Endodermal cell (in vitro differentiated cells): ENCODE data around the gene PCBP3. TPM values are rescaled to one million over a fixed set of nuclear protein-coding genes. Genes with fewer than 3 reads are reported as not detected.
"Not testable (repeated sequence)": the region's sequence is repeated elsewhere in the genome, so short reads cannot be mapped to it uniquely, and the experiment has no call there.

ENCODE experiments used
- DNase-seq: peaks from one replicate; pipeline ENCODE4 v3.0.0-alpha.2; 2017
- H3K27ac ChIP-seq: 2 replicates; pipeline ENCODE4 v1.5.1; 2013; ENCODE audit warnings: mild to moderate bottlenecking, low read depth, low read length, moderate library complexity
- H3K27me3 ChIP-seq: 2 replicates; pipeline ENCODE4 v1.6.1; 2013; ENCODE audit warnings: mild to moderate bottlenecking, low read length, moderate library complexity; ENCODE audit not compliant: insufficient read depth, control insufficient read depth, poor library complexity, severe bottlenecking
- H3K36me3 ChIP-seq: 2 replicates; pipeline ENCODE4 v1.7.0; 2013; ENCODE audit warnings: mild to moderate bottlenecking, low read length, moderate library complexity; ENCODE audit not compliant: control insufficient read depth, insufficient read depth
- H3K4me1 ChIP-seq: one replicate; pipeline ENCODE4 v1.7.0; 2013; ENCODE audit warnings: low read length; ENCODE audit not compliant: control insufficient read depth, insufficient read depth
- H3K4me3 ChIP-seq: 2 replicates; pipeline ENCODE4 v1.5.1; 2013; ENCODE audit warnings: mild to moderate bottlenecking, low read length, moderate library complexity
- H3K9ac ChIP-seq: 2 replicates; pipeline ENCODE4 v1.6.1; 2013; ENCODE audit warnings: mild to moderate bottlenecking, low read length, moderate library complexity; ENCODE audit not compliant: poor library complexity, severe bottlenecking; ENCODE audit errors: extremely low read depth
- H3K9me3 ChIP-seq: 2 replicates; pipeline ENCODE4 v1.6.1; 2013; ENCODE audit warnings: mild to moderate bottlenecking, low read length, moderate library complexity; ENCODE audit not compliant: control insufficient read depth
- H3K27ac Mint-ChIP-seq: 2 replicates; pipeline ENCODE4 v1.8.0; 2020; ENCODE audit warnings: mixed read lengths
- H3K27me3 Mint-ChIP-seq: 2 replicates; pipeline ENCODE4 v1.8.0; 2021; ENCODE audit warnings: mild to moderate bottlenecking, mixed read lengths; ENCODE audit not compliant: insufficient read depth
- H3K36me3 Mint-ChIP-seq: 2 replicates; pipeline ENCODE4 v1.8.0; 2020; ENCODE audit warnings: low read depth, mixed read lengths
- H3K4me1 Mint-ChIP-seq: 2 replicates; pipeline ENCODE4 v1.8.0; 2020; ENCODE audit warnings: mixed read lengths
- H3K4me3 Mint-ChIP-seq: 2 replicates; pipeline ENCODE4 v1.8.0; 2020; ENCODE audit warnings: mild to moderate bottlenecking, moderate library complexity, mixed read lengths
- H3K9me3 Mint-ChIP-seq: 2 replicates; pipeline ENCODE4 v1.8.0; 2020; ENCODE audit warnings: mild to moderate bottlenecking, mixed read lengths
- WGBS, 2 experiments: methylation state at CpG; one replicate each; pipeline versions ENCODE4 v1.1.5 to v1.1.7; 2013; ENCODE audit warnings: missing lambda C conversion rate in 2 of 2, mixed read lengths in 1 of 2; ENCODE audit not compliant: insufficient coverage in 1 of 2, insufficient read length in 1 of 2; 5-methylcytosine and 5-hydroxymethylcytosine counted together
- total RNA-seq, 2 donors: library from RNA; stranded (reverse); fragmentation: NEBNext Ultra II Directional in 1 of 2; extraction: Animal tissue kit (Norgen Biotek cat#: 25700) in 1 of 2; gene quantifications; 2 replicates in 1 of 2; 3 replicates in 1 of 2; pipeline ENCODE4 v1.2.1, GENCODE V29; 2021
- TF ChIP-seq, protein P1 (sequence below): fragments of 200-600 bp; sonication (generic); conservative IDR thresholded peaks from 2 replicates; pipeline ENCODE4 v1.5.0; 2021; ENCODE audit warnings: antibody characterized with exemption, mild to moderate bottlenecking

The PCBP3 gene
- total RNA-seq, 2 donors from 2014 or later, result 2.1 to 10.6 TPM

DNA sequence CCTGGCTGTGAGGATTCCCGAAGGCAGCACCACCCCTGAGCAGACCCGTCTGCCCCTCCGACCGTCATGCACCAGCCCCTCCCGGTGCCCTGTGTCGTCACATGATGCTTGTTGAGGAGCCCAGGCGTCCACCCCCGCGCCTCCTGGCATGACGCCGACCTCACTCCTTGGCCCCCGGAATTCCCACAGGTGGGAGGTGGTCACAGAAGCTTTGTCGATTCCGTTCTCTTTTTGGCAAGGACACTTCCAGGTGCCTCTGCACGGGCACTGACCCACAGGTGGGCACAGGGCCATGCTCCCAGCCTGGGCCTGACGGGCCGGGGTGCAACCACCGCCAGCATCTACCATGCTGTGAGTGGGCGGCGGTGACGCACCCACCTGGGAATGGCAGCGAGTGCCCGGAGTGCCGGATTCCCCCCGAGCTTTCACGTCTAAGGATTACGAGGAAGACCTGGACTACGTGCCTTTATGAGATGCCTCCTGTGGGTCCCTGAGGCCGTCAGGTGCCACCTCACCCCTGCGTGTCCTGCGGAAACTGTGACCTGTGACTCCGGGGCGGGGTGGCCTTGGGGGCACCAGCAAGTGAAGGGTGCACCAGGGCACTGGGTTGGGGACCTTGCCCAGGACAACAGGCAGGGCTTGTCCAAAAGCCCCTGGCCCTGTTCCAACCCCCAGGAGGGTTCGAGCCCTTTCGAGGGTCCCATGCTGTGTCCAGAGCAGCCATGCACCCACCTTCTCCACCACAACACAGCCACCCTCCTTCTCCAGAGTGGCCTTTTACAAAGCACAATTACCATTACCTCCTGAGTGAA is 306.6 kb downstream of the PCBP3 start:
- no peak for DNase-seq

DNA sequence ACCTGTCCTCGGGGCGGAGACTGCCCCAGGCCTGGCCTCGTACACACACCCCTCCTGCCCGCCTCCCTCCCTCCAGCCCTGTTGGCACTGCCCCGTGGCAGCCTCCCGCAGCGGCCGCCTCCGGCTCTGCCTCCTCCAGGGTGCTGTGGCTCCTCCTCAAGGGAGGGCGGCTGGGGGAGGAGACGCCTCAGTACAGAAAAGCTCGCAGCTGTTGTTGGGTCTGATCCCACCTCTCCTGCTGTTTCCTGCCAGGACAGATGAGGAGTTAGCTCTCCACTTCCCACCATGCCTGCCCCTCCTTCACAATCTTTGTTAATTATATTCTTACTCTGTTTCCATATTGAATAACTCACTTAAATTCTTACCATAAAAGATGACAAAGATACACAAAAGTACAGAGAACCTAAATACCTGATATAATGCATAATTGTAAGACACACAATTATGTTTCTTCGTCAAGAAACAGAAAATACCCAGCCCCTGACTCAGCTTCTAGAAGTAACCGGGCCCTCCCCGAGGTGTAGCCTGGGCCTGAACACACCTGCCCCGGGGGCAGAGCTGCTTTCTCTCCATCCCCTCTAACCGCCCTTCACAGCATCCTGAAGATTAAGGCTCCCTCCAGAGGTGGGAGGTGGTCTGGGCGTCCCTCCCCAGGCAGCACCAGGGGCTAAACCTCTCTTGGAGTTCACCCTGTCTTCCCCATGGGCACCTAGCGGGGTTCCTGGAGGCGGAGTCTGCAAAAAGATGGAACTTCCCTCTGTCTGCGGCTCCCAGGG is 307.4 kb downstream of the PCBP3 start:
- H3K36me3 Mint-ChIP-seq, result no peaks in the 10 kb centered on the region
- no peak overlapping the region for H3K4me3 Mint-ChIP-seq
- Histone ChIP-seq H3K36me3 (no peaks in the 10 kb centered on the region), H3K4me1 (peaks cover 2% of the 10 kb centered on the region), H3K9ac (no peak overlapping the region), H3K27ac (no peak overlapping the region), H3K9me3 (no peaks in the 10 kb centered on the region), H3K4me3 (no peak overlapping the region), H3K27me3 (no peaks in the 10 kb centered on the region)
- TF ChIP-seq, protein P1, sequence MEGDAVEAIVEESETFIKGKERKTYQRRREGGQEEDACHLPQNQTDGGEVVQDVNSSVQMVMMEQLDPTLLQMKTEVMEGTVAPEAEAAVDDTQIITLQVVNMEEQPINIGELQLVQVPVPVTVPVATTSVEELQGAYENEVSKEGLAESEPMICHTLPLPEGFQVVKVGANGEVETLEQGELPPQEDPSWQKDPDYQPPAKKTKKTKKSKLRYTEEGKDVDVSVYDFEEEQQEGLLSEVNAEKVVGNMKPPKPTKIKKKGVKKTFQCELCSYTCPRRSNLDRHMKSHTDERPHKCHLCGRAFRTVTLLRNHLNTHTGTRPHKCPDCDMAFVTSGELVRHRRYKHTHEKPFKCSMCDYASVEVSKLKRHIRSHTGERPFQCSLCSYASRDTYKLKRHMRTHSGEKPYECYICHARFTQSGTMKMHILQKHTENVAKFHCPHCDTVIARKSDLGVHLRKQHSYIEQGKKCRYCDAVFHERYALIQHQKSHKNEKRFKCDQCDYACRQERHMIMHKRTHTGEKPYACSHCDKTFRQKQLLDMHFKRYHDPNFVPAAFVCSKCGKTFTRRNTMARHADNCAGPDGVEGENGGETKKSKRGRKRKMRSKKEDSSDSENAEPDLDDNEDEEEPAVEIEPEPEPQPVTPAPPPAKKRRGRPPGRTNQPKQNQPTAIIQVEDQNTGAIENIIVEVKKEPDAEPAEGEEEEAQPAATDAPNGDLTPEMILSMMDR, result peak; percentile 13
- peaks cover 14% of the 10 kb centered on the region for H3K4me1 Mint-ChIP-seq
- no peaks in the 10 kb centered on the region for H3K9me3 Mint-ChIP-seq
- no peak for DNase-seq
- no peaks in the 10 kb centered on the region for H3K27me3 Mint-ChIP-seq
- WGBS, 2 experiments, result 76 to 83% methylated on average over 11 to 21 of the region's 21 CpGs
- H3K27ac Mint-ChIP-seq, result no peak overlapping the region

More for the DNA sequence above, 306.6 kb downstream of the PCBP3 start:
- no peaks in the 10 kb centered on the region for H3K27me3 Mint-ChIP-seq
- no peak overlapping the region for H3K9ac ChIP-seq
- H3K4me3 Mint-ChIP-seq, result no peak overlapping the region
- peaks cover 2% of the 10 kb centered on the region for H3K4me1 ChIP-seq
- TF ChIP-seq, protein P1, result no peak
- no peak overlapping the region for H3K27ac Mint-ChIP-seq
- H3K4me3 ChIP-seq, result no peak overlapping the region
- H3K36me3 ChIP-seq, result no peaks in the 10 kb centered on the region
- no peak overlapping the region for H3K27ac ChIP-seq
- no peaks in the 10 kb centered on the region for H3K9me3 ChIP-seq
- H3K36me3 Mint-ChIP-seq, result no peaks in the 10 kb centered on the region
- peaks cover 14% of the 10 kb centered on the region for H3K4me1 Mint-ChIP-seq
- no peaks in the 10 kb centered on the region for H3K9me3 Mint-ChIP-seq
- H3K27me3 ChIP-seq, result no peaks in the 10 kb centered on the region
- 90 to 95% methylated on average over 16 to 35 of the region's 35 CpGs for WGBS, 2 experiments

DNA sequence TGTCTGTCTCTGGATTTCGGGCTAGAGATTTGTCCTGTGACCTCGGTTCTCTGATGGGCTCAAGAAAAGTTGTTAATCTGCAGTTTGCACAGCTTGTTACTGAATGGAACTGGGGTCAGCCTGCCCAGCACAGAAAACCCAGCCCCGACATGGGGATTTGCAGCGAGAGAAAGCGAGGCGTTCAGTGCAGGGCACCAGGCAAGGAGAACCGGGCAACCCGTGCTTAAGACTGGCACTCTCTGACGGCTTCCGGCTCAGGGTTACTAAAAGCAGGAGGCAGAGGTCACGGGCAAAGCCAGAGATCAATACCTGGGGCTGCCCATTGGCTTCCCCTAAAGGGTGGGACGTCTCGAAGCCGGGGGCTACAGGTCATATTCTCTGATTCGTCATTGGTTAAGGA is 308.2 kb downstream of the PCBP3 start:
- no peaks in the 10 kb centered on the region for H3K36me3 Mint-ChIP-seq

DNA sequence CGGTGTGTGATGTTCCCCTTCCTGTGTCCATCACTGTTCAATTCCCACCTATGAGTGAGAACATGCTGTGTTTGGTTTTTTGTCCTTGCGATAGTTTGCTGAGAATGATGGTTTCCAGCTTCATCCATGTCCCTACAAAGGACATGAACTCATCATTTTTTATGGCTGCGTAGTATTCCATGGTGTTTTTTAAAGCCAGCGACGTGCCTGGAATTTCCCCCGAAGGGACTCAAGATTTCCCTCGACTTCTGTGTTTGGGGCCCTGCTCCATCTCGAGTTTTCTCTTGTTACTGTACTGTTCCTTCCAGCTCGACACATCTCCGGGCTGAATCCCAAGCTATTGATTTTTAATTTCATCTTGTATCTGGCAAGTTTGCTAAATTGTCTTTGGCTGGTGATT is 309.0 kb downstream of the PCBP3 start:
- H3K4me1 ChIP-seq, H3K36me3 Mint-ChIP-seq, H3K9me3 ChIP-seq, H3K9ac ChIP-seq, H3K27me3 ChIP-seq, H3K36me3 ChIP-seq, H3K4me3 Mint-ChIP-seq, H3K27ac Mint-ChIP-seq, H3K4me3 ChIP-seq, DNase-seq, H3K27ac ChIP-seq, H3K9me3 Mint-ChIP-seq, H3K27me3 Mint-ChIP-seq: not testable (repeated sequence)
- WGBS, 2 experiments, result 88% methylated on average over 6 to 9 of the region's 10 CpGs
- H3K4me1 Mint-ChIP-seq, result peaks cover 14% of the 10 kb centered on the region

More for the DNA sequence above, 308.2 kb downstream of the PCBP3 start:
- no peak overlapping the region for H3K27ac Mint-ChIP-seq
- H3K4me1 ChIP-seq, result peaks cover 2% of the 10 kb centered on the region
- H3K4me1 Mint-ChIP-seq, result peaks cover 14% of the 10 kb centered on the region
- no peak overlapping the region for H3K9ac ChIP-seq
- H3K9me3 Mint-ChIP-seq, result no peaks in the 10 kb centered on the region
- TF ChIP-seq, protein P1, result no peak
- peaks cover 1% of the 10 kb centered on the region for H3K27me3 Mint-ChIP-seq
- no peaks in the 10 kb centered on the region for H3K9me3 ChIP-seq
- no peak overlapping the region for H3K4me3 Mint-ChIP-seq
- WGBS, 2 experiments, result 90 to 91% methylated on average over 14 to 15 of the region's 15 CpGs
- H3K4me3 ChIP-seq, result no peak overlapping the region
- H3K36me3 ChIP-seq, result no peaks in the 10 kb centered on the region
- DNase-seq, result no peak
- no peaks in the 10 kb centered on the region for H3K27me3 ChIP-seq
- no peak overlapping the region for H3K27ac ChIP-seq
